Fibroblast of peridontal ligament (primary cell): ENCODE measurements around the gene RHOA.

ENCODE experiments used
- DNase-seq: peaks from one replicate; pipeline ENCODE4 v3.0.0-alpha.2; 2010; ENCODE audit errors: extremely low read depth

RHOA gene

DNA sequence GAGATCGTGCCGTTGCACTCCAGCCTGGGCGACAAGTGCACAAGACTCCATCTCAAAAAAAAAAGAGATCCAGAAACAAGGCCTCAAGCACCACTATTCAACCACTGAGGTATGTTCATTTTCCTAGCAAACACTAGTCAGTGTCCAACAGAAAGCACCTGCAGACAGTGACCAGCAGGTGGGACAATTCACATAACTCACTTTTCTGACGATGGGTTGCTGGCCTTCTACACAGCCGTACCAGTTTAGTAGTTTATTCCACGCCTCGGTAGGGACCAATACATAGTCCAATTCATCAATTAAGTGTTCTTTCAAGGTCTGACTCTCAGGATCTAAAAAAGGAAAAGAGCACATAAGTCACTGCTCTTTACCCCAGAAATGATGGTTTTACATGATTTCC lies 84.3 kb downstream of the RHOA start:
- peak; percentile 9 for DNase-seq

DNA sequence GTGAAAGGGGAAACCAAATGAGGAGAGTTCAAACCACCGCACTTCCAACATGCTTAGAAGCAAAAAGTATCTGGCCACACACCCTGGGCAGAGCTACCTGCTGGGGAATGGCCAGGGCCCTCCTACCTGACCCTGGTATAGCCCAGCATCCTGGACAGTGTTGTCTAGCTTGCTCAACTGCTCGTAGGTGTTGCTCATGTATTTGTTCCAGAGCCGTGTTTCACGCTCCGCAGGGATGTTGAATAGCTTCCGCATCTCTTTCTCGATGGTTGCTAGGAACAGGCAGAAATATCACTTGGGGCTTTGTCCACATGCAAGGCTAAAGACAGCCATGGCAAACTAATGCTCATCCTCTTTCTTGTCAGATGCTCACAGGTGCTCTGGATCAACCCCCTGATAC lies 87.0 kb downstream of the RHOA start:
- no peak for DNase-seq

DNA sequence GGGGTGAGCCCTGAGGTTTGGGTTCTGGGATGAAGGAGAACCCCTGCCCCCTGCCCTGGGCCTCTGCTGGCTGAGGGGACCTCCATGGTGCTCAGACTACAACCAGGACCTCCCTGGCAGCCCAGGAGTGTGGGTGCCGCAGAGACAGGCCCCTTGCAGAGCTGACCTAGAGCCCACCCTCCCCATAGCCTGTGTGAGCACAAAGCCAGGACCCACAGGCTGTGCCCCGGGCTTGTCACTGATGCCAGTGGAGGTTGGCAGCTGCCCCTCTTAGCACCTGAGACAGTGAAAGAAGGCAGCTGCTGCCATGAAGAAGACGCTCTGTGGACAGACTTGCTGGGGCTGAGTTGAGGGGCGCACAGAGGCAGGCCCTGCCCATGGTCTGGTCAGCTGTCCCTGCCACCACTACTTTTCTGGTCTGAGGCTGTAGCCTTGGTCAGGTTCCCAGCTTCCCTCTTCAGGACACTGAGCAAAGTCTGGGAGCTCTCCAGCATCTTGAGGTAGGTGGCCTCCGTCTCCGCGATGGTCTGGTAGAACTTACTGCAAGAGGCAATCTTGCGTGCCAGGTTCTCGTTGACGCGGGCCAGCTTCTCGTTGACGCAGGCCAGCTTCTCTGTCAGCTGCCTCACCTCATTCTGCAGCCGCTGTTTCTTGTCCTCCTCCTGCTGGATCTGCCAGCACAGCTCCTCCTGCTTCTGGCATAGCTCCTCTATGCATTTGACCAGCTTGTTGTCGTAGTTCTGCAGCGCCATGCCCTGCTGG lies 94.9 kb downstream of the RHOA start:
- DNase-seq = no peak

DNA sequence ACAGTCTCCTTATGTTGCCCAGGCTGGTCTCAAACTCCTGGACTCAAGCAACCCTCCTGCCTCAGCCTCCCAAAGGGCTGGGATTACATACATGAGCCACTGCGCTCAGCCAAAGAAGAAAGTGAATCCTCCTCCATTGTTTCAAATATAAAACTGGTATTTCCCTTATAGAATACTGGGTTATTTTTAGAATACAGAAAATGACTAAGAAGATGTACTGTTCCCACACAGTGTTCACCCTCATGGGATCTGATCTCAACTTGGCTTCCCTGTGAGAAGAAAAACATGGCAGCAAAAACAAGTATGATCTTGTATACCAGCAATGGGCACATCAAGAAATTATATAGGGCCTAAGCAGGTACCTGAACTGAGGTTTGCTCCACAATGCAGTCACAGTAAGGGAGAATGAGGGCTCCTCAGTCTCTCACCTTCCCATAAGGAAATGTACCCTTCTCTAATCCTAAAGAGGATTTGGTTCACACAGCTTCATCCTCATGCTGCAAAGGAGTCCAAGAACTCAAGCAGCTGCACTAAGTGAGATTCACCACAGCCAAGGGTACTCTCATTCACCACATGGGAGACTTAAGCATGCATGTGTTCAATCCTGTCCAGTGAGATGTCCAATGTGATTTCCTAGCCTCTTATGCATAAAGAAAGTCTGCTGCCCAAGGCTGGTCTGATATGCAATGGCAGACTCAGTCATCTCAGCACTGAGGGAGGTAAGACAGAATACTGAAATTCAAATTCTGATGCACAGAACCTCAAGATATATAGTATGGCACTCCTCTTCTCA lies 97.7 kb downstream of the RHOA start:
- DNase-seq = peak; percentile 55

DNA sequence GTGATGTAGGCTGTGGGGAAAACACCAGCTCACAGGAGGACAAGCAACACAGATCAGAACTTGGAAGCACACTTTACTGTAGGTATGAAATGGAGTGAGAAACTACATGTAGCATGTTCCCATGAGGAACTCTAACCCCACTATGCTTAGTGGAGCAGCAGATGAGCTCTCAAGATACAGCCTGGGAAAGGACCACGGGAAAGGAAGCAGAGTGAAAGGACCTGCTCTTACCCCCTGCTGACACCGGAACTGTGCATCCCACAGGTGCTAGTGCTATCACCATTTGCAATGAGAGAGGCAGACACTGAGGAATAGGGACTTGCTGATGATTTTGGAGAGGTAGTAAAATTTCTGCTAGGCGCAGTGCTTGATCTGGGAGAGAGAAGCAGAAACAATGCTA lies 100.5 kb downstream of the RHOA start:
- no peak for DNase-seq

DNA sequence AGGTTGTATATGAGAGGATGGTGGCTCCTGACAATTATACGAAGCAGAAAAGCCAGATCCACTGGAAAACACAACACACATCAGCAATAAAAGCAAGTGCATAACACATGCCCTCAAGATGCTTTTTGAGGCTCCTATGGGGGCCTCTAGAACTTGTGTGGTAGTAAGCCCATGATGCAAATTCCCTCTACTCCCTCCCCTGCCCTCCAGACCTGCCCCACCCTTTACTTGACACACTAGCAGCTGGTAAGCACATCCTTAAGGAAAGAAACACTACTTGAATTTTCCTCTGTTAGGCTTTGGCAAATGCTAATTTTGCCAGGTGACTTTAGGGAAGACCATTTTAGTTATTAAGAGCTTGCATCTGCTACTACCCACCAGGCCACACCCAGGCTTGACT lies 101.1 kb downstream of the RHOA start:
- no peak for DNase-seq
